GM19025 (cell line): ENCODE data around the gene DNPEP.
"Not testable (repeated sequence)": the region's sequence is repeated elsewhere in the genome, so short reads cannot be mapped to it uniquely, and the experiment has no call there.

Source experiments
- ATAC-seq: cut with Tn5 transposase; IDR thresholded peaks from one replicate; pipeline ENCODE4 v1.9.1; 2021; ENCODE audit warnings: mild to moderate bottlenecking, low read depth, moderate library complexity; ENCODE audit not compliant: unreplicated experiment

Gene DNPEP

GRCh38 chr2:219419331-219420197 lies 31.9 kb upstream of the DNPEP start:
- no peak for ATAC-seq

GRCh38 chr2:219419012-219419324 lies 31.3 kb upstream of the DNPEP start:
- ATAC-seq = no peak

- ATAC-seq = no peak
Measured at GRCh38 chr2:219418155-219419011, 30.7 kb upstream of the DNPEP start, which contains the start of gene DES. DES (plus strand) TSS chr2:219418377; CDS start chr2:219418463, 86 bp downstream.

- no peak for ATAC-seq
Measured at GRCh38 chr2:219417374-219417773, 29.7 kb upstream of the DNPEP start.

GRCh38 chr2:219416938-219417337 lies 29.2 kb upstream of the DNPEP start:
- ATAC-seq = no peak

DNA sequence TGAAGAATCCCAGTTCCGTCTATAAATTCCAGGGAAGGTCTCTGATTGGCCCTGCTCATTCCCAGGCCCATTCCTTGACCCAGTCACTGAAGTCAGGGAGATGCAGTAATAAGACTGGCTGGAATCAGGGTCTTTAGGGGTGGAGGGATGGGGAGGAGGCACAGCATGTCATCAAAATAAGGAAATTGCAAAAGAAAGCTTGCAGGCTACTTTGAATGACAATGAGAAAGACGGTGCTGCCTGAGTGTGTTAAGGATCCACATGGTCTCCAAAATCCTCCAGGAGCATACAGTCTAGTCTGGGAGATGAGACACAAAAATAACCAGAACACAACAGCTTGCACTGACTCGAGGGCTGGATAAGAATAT lies 28.5 kb upstream of the DNPEP start:
- ATAC-seq = no peak

DNA sequence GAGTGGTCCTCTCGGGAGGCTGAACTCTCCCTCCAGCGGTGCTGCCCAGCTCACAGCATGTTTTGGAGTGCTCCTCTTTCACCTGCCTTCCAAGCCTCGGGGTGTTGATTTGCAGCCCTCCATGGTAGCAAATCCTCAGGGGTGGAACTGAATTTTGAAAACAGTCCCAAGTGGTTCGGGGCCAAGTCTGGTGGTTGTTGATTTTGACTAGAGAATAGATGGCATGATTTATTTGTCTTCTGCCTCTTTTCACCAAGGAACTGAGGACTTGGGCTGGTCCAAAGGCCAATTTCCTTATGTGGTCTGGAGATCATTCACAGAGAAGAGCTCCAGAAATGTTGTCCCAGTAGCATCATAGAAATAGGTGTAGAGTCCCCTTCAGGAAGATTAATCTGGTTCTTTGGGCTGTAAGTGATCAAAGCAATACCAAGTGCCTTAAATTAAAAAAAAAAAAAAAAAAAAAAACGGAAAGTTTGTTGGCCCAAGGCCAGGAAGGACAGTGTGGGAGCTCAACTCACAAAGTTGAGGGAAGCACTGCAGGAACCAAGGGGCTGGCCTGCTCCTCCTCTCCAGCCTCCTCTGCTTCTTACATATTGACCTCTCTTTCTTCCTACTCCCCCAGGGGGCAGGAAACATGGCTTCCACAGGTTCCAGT lies 28.0 kb upstream of the DNPEP start:
- no peak for ATAC-seq

DNA sequence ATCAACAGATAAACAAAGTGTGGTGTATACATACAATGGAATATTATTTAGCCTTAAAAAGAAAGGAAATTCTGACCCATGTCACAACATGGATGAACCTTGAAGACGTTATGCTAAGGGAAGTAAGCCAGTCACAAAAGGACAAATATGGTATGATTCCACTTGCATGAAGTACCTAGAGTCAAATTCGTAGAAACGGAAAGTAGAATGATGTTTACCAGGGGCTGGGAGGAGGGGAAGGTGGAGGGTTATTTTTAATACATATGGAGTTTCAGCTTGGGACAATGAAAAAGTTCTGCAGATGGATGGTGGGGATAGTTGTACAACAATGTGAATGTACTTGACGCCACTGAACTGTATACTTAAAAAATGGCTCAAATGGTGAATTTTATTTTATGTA lies 27.1 kb upstream of the DNPEP start:
- no peak for ATAC-seq

- ATAC-seq = no peak
Measured at GRCh38 chr2:219410390-219410789, 22.7 kb upstream of the DNPEP start.

- no peak for ATAC-seq
Measured at GRCh38 chr2:219409619-219410018, 21.9 kb upstream of the DNPEP start.

DNA sequence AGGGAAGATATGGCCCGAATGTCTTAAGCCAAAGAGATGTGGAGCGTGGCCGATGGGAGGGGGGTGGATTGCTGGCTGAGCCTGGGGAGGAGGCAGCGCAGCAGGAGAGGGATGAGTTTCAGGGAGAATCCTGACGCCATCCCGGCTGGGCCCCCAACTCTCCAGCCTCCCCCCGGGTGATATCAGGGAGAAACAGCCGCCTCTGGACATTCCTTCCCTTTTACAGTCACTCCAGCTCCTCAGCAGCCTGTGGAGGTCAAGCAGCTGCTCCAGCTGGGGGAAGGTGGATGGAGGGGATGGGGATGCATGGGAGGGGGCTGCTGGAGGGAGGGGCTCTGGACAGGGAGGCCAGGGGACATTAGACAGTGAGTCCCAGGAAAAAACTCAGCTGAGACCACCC lies 20.9 kb upstream of the DNPEP start:
- ATAC-seq = no peak

DNA sequence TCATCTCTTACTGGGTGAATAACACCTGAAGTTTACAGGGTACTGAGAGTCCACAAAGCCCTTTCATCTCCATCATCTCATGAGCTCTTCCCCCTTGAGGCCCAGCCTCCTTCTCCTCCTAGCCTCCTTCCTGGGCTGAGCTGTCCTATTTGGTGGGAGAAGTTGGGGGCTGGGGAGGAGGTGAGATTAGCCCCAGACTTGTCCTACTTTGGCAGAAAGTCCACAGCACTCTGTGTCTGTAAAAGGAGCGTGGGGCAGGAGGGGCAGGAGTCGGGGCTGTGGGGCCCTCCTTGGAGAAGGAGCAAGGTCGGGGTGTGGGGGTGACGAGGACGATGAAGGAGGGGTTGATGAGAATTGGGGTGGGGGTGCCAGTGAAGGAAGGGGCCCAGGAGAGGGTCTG lies 20.5 kb upstream of the DNPEP start:
- no peak for ATAC-seq

- ATAC-seq = not testable (repeated sequence)
Measured at GRCh38 chr2:219407343-219407742, 19.6 kb upstream of the DNPEP start.

- no peak for ATAC-seq
Measured at GRCh38 chr2:219406861-219407230, 19.1 kb upstream of the DNPEP start.

DNA sequence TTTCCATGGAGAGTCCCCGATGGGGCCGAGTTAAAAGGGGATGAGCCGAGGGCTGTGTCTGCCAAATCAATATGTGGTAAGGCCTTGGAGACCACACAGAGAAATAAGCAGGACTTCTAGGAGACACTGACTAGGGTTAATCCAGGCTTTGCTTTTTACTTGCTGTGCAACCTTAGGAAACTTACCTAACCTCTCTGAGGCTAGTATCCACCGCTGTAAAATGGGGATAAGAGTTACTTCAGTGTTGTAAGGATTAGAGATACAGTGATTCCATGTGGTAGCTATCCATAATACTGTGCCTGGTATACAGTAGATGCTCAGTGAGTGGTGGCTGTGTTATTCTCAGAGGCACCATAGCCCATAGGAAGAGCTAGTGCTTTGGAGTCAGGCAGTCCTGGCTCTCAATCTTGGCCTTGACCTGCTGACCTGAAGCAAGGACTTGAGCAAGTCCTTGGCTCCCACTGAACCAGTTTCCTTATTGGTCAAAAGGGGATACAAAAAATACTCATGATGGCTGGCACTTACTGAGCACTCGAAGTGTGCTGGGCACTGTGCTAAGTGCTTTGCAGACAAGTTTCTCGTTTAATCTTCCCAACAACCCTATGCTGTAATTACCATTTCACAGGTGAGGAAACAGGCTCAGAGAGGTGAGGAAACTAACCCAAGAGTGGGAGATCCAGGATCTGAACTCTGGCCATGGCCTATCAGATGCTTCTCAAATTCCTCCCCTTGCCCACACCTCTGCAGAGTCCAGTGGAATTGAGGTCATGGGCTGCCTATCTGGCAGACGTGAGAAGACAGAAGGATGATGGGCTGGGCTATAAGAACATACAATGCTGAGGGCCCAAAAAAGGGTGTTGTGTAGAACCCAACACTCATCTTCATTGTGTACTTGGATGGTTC lies 18.5 kb upstream of the DNPEP start:
- ATAC-seq = no peak

- ATAC-seq = no peak
Measured at GRCh38 chr2:219405451-219405850, 17.7 kb upstream of the DNPEP start.

DNA sequence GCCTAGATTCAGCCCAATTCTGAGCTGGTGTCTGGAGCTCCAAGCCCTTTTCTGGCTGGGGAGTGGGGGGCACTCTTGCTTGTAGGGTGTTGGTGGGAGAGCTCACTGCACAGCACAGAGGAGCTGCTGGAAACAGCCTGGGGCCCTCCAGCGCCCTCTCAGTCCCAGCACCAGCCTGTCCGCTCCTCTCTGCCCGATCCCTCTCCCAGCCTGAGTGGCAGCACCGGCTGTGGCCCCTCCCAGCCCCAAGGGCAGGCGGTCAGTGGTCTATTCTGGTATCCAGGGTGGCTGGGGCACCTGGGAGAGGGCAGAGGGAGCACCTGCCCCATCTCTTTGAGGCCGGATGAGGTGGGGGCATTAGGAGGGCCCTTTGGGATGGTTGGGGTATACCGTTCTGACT lies 17.2 kb upstream of the DNPEP start:
- no peak for ATAC-seq

- no peak for ATAC-seq
Measured at GRCh38 chr2:219404291-219404910, 16.7 kb upstream of the DNPEP start.

DNA sequence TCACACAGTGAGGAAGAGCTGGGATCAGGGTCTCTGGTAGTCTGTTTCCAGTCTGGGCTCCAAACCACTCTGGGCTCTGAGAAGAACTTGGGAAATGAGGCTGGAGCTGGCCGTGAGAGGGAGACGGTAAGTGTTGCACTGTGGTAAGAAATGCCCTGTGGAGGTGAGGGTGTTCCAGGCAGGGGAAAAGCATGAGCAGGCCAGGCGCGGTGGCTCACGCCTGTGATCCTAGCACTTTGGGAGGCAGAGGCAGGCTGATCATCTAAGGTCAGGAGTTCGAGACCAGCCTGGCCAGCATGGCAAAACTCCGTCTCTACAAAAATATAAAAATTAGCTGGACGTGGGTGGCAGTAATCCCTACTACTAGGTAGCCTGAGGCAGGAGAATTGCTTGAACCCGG lies 16.1 kb upstream of the DNPEP start:
- ATAC-seq = no peak
